NOMO-1 treated with dmso at 0.1 percent for 144 hours (cell line): ENCODE results near the gene DPH1.

Experiments
- DNase-seq: peaks from one replicate; lab custom pipeline; 2025; ENCODE audit not compliant: unreplicated experiment; lab: John Stamatoyannopoulos, UW

The DPH1 gene

GRCh38 chr17:2060681-2061440 is 30.9 kb downstream of the DPH1 start:
- DNase-seq = no peak

GRCh38 chr17:2061441-2061958 is 31.5 kb downstream of the DPH1 start:
- no peak for DNase-seq

- no peak for DNase-seq
Observed at GRCh38 chr17:2062571-2063183, 32.7 kb downstream of the DPH1 start.

GRCh38 chr17:2063261-2064146 is 33.6 kb downstream of the DPH1 start:
- no peak for DNase-seq

GRCh38 chr17:2064147-2064489 is 34.2 kb downstream of the DPH1 start:
- no peak for DNase-seq

- DNase-seq = no peak
Observed at GRCh38 chr17:2064520-2064971, 34.6 kb downstream of the DPH1 start.

- DNase-seq = peak; percentile 21
Observed at GRCh38 chr17:2064980-2065785, 35.2 kb downstream of the DPH1 start.

- no peak for DNase-seq
Observed at GRCh38 chr17:2065949-2066400, 36.0 kb downstream of the DPH1 start.

- DNase-seq = no peak
Observed at GRCh38 chr17:2067048-2067561, 37.2 kb downstream of the DPH1 start.

GRCh38 chr17:2067608-2068024 is 37.7 kb downstream of the DPH1 start:
- no peak for DNase-seq

- DNase-seq = no peak
Observed at GRCh38 chr17:2068031-2068518, 38.1 kb downstream of the DPH1 start.

GRCh38 chr17:2068519-2069051 is 38.6 kb downstream of the DPH1 start:
- no peak for DNase-seq

GRCh38 chr17:2070241-2071023 is 40.5 kb downstream of the DPH1 start:
- no peak for DNase-seq

GRCh38 chr17:2071024-2071385 is 41.1 kb downstream of the DPH1 start:
- no peak for DNase-seq

GRCh38 chr17:2071455-2072281 is 41.7 kb downstream of the DPH1 start:
- no peak for DNase-seq

- DNase-seq = no peak
Observed at GRCh38 chr17:2074919-2075318, 45.0 kb downstream of the DPH1 start.

GRCh38 chr17:2075336-2076086 is 45.6 kb downstream of the DPH1 start:
- no peak for DNase-seq
